HG03066 (cell line): Measurements from ENCODE around the gene ICAM1.
A peak's percentile ranks its signal among the peaks of the same experiment; 100 is the strongest.

ENCODE experiments used
- ATAC-seq: cut with Tn5 transposase; IDR thresholded peaks from one replicate; pipeline ENCODE4 v1.9.1; 2021; ENCODE audit warnings: low read depth; ENCODE audit not compliant: unreplicated experiment

ICAM1 gene

GRCh38 chr19:10320602-10321416 lies 49.9 kb downstream of the ICAM1 start:
- ATAC-seq = no peak

- ATAC-seq = no peak
Observed at GRCh38 chr19:10321417-10321797, 50.5 kb downstream of the ICAM1 start.

GRCh38 chr19:10321874-10322835 lies 51.2 kb downstream of the ICAM1 start:
- ATAC-seq = no peak

GRCh38 chr19:10325732-10326131 lies 54.8 kb downstream of the ICAM1 start:
- ATAC-seq = no peak

GRCh38 chr19:10327793-10328192 lies 56.9 kb downstream of the ICAM1 start:
- no peak for ATAC-seq

GRCh38 chr19:10328558-10329429 lies 57.9 kb downstream of the ICAM1 start:
- no peak for ATAC-seq

GRCh38 chr19:10329555-10329954 lies 58.6 kb downstream of the ICAM1 start:
- ATAC-seq = no peak

- no peak for ATAC-seq
Observed at GRCh38 chr19:10332158-10332964, 61.4 kb downstream of the ICAM1 start.

- peak; percentile 85 for ATAC-seq
Observed at GRCh38 chr19:10332965-10333757, 62.2 kb downstream of the ICAM1 start, which contains the start of gene RAVER1. Gene RAVER1, minus strand, starts transcription at chr19:10333529. Its CDS starts 22 bp downstream, at chr19:10333507.

GRCh38 chr19:10333758-10334587 lies 63.1 kb downstream of the ICAM1 start:
- ATAC-seq = peak; percentile 9

- ATAC-seq = no peak
Observed at GRCh38 chr19:10334588-10335351, 63.9 kb downstream of the ICAM1 start.

GRCh38 chr19:10335352-10335985 lies 64.5 kb downstream of the ICAM1 start:
- no peak for ATAC-seq
